ENCODE measurements around the gene TENM4. TPM values are rescaled to one million over a fixed set of nuclear protein-coding genes. Genes with fewer than 3 reads are reported as not detected.

TENM4 gene
- total and polyA plus RNA-seq, 4 experiments from 2014 or later: 0.25 to 0.28 TPM; not detected in 2

- H3K27me3 ChIP-seq (ENCODE audit: insufficient read depth, low read length): no peaks in the 10 kb centered on the region
- ChIA-PET POLR2A (ENCODE audit: partially characterized antibody) (no interaction called here), CTCF (ENCODE audit: partially characterized antibody) (no interaction called here)
- H3K27ac ChIP-seq (ENCODE audit: low read depth, low read length): no peak overlapping the region
- H3K4me3 Mint-ChIP-seq: no peak overlapping the region
- H3K9me3 ChIP-seq (ENCODE audit: control insufficient read depth in 1 of 2, low read length in 2 of 2): no peaks in the 10 kb centered on the region
- no peaks in the 10 kb centered on the region for H3K4me1 Mint-ChIP-seq
- H3K4me3 ChIP-seq (ENCODE audit: low read length in 2 of 2): no peak overlapping the region
- no peaks in the 10 kb centered on the region for H3K36me3 Mint-ChIP-seq
- H3K27ac Mint-ChIP-seq: no peak overlapping the region
- no peaks in the 10 kb centered on the region for H3K9me3 Mint-ChIP-seq
- intact Hi-C loops (cut with micrococcal nuclease): no loop called here
- DNase-seq: no peak
- H3K36me3 ChIP-seq (ENCODE audit: insufficient read depth, low read length): no peaks in the 10 kb centered on the region
- H3K27me3 Mint-ChIP-seq: peaks cover 4 to 8% of the 10 kb centered on the region in 2 donors
- H3K4me1 ChIP-seq (ENCODE audit: insufficient read depth, low read length): no peaks in the 10 kb centered on the region
Measured at GRCh38 chr11:78967811-78968210, 473.0 kb downstream of the TENM4 start.

GRCh38 chr11:78965432-78965831, 475.4 kb downstream of the TENM4 start:
- intact Hi-C loops (cut with micrococcal nuclease): no loop called here

DNA sequence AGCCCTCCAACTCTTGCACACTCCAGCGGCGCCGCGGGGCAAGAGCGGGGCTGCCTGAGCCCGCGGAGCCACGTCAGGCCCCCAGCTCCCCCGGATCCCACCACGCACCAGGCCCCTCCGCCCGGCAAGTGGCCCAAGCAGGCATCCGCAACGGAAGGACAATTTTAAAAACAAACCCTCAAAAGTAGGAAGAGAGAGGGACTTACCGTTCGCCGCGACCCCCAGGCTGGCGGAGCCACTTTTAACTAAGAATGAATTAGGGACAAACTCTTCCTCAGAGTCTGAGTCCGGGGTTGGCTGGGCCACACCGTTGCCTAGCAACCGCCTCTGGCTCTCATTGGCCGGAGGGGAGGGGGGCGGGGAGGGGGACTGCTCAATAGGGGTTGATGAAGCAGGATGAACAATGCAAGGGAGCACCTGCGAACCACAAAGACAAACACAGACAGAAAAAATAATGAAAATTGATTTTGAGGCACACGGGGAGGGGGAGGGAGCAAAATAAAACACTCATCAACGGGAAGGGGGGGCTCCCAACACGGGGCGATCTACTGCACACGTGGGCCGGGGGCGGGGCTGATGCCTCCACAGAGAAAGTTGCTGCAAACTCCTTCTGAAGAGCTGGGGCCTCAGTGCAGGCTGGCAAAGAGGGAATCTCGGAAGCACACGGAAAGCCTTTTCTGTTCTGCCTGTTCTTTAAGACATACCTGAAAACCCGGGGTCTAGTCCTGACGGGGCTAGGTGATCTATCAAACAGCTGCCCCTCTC, 478.7 kb downstream of the TENM4 start:
- Mint-ChIP-seq H3K4me1 (no peaks in the 10 kb centered on the region), H3K36me3 (no peaks in the 10 kb centered on the region), H3K27me3 (peaks cover 16 to 21% of the 10 kb centered on the region in 2 donors), H3K4me3 (peak overlapping the region in 2 of 8 donors; percentile 8 to 50), H3K9me3 (peaks cover 0 to 4% (median 0%) of the 10 kb centered on the region in 8 donors), H3K27ac (peak overlapping the region in 1 of 7 donors; percentile 30)
- Histone ChIP-seq H3K4me3 (ENCODE audit: low read length in 2 of 2) (no peak overlapping the region), H3K36me3 (ENCODE audit: insufficient read depth, low read length) (no peaks in the 10 kb centered on the region), H3K27ac (ENCODE audit: low read depth, low read length) (no peak overlapping the region), H3K9me3 (ENCODE audit: control insufficient read depth in 1 of 2, low read length in 2 of 2) (no peaks in the 10 kb centered on the region), H3K4me1 (ENCODE audit: insufficient read depth, low read length) (no peaks in the 10 kb centered on the region), H3K27me3 (ENCODE audit: insufficient read depth, low read length) (no peaks in the 10 kb centered on the region)
- intact Hi-C loops (cut with micrococcal nuclease): no loop called here
- ChIA-PET POLR2A (ENCODE audit: partially characterized antibody) (no interaction called here), CTCF (ENCODE audit: partially characterized antibody) (no interaction called here)
- DNase-seq: no peak

More at GRCh38 chr11:78965432-78965831, 475.4 kb downstream of the TENM4 start:
- peaks cover 14 to 20% of the 10 kb centered on the region in 2 donors for H3K27me3 Mint-ChIP-seq
- H3K9me3 ChIP-seq (ENCODE audit: control insufficient read depth in 1 of 2, low read length in 2 of 2): no peaks in the 10 kb centered on the region
- POLR2A ChIA-PET (ENCODE audit: partially characterized antibody): no interaction called here
- H3K4me1 ChIP-seq (ENCODE audit: insufficient read depth, low read length): no peaks in the 10 kb centered on the region
- no peak for DNase-seq
- H3K4me3 Mint-ChIP-seq: no peak overlapping the region
- no peaks in the 10 kb centered on the region for H3K4me1 Mint-ChIP-seq
- H3K27ac Mint-ChIP-seq: no peak overlapping the region
- H3K36me3 Mint-ChIP-seq: no peaks in the 10 kb centered on the region
- no peaks in the 10 kb centered on the region for H3K36me3 ChIP-seq (ENCODE audit: insufficient read depth, low read length)
- no peak overlapping the region for H3K4me3 ChIP-seq (ENCODE audit: low read length in 2 of 2)
- CTCF ChIA-PET (ENCODE audit: partially characterized antibody): no interaction called here
- no peak overlapping the region for H3K27ac ChIP-seq (ENCODE audit: low read depth, low read length)
- H3K27me3 ChIP-seq (ENCODE audit: insufficient read depth, low read length): no peaks in the 10 kb centered on the region
- peaks cover 0 to 4% (median 0%) of the 10 kb centered on the region in 8 donors for H3K9me3 Mint-ChIP-seq

GRCh38 chr11:78961247-78961646, 479.6 kb downstream of the TENM4 start:
- Mint-ChIP-seq H3K27ac (no peak overlapping the region), H3K4me1 (no peaks in the 10 kb centered on the region), H3K27me3 (peaks cover 13 to 21% of the 10 kb centered on the region in 2 donors), H3K36me3 (no peaks in the 10 kb centered on the region), H3K4me3 (no peak overlapping the region), H3K9me3 (peaks cover 0 to 4% (median 0%) of the 10 kb centered on the region in 8 donors)
- intact Hi-C loops (cut with micrococcal nuclease): no loop called here
- Histone ChIP-seq H3K27ac (ENCODE audit: low read depth, low read length) (no peak overlapping the region), H3K27me3 (ENCODE audit: insufficient read depth, low read length) (no peaks in the 10 kb centered on the region), H3K4me3 (ENCODE audit: low read length in 2 of 2) (no peak overlapping the region), H3K9me3 (ENCODE audit: control insufficient read depth in 1 of 2, low read length in 2 of 2) (no peaks in the 10 kb centered on the region), H3K4me1 (ENCODE audit: insufficient read depth, low read length) (no peaks in the 10 kb centered on the region), H3K36me3 (ENCODE audit: insufficient read depth, low read length) (no peaks in the 10 kb centered on the region)
- CTCF ChIA-PET (ENCODE audit: partially characterized antibody): interaction anchor here (1.4 kb wide), 1 partner anchor 15 kb away, joined by 3 read pairs; no protein-coding TSS in a partner anchor
- no peak for DNase-seq
- POLR2A ChIA-PET (ENCODE audit: partially characterized antibody): no interaction called here

GRCh38 chr11:78958444-78958843, 482.4 kb downstream of the TENM4 start:
- Mint-ChIP-seq H3K4me1 (no peaks in the 10 kb centered on the region), H3K27me3 (peaks cover 14 to 22% of the 10 kb centered on the region in 2 donors), H3K27ac (no peak overlapping the region), H3K4me3 (no peak overlapping the region), H3K9me3 (peaks cover 0 to 4% (median 0%) of the 10 kb centered on the region in 8 donors), H3K36me3 (no peaks in the 10 kb centered on the region)
- intact Hi-C loops (cut with micrococcal nuclease): no loop called here
- no peaks in the 10 kb centered on the region for H3K36me3 ChIP-seq (ENCODE audit: insufficient read depth, low read length)
- no peak for DNase-seq
- CTCF ChIA-PET (ENCODE audit: partially characterized antibody): no interaction called here
- no peaks in the 10 kb centered on the region for H3K4me1 ChIP-seq (ENCODE audit: insufficient read depth, low read length)
- H3K9me3 ChIP-seq (ENCODE audit: control insufficient read depth in 1 of 2, low read length in 2 of 2): no peaks in the 10 kb centered on the region
- H3K27me3 ChIP-seq (ENCODE audit: insufficient read depth, low read length): no peaks in the 10 kb centered on the region
- POLR2A ChIA-PET (ENCODE audit: partially characterized antibody): no interaction called here
- no peak overlapping the region for H3K4me3 ChIP-seq (ENCODE audit: low read length in 2 of 2)
- H3K27ac ChIP-seq (ENCODE audit: low read depth, low read length): no peak overlapping the region

DNA sequence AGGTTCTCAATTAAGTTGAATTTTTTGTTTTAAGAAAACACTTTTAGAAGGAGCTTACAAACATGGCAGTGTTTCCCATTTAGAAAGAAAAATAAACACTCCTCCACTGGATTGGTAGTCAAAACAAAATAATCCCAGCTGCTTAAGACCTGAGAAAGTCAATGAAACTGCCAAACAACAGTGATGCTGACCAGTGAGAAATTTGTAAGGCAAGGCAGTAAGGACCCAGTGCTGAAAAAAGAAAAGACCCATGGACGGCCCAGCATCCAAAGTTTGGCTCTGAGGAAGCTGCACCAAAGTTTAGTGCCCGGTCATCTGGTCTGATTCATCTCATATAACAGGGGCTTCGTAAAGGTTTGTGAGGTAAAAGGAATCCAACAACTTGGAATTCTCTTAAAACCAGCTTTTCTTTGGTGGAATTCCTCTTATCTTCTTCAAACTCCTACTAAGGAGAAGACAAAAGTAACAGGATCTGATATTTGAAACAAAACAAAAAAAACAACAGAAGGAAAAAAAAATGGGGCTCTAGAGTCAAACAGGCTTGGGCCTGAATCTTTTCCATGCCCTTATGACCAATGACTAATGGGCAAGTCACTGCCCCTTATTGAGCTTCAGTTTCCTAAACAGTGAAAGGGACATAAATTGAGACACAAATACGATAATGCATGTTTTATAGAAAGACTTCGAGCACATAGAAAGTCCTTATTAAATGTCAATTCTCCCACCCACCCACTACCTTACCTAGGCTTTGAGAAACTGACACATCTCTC, 483.2 kb downstream of the TENM4 start:
- POLR2A ChIA-PET (ENCODE audit: partially characterized antibody): no interaction called here
- intact Hi-C loops (cut with micrococcal nuclease): no loop called here

DNA sequence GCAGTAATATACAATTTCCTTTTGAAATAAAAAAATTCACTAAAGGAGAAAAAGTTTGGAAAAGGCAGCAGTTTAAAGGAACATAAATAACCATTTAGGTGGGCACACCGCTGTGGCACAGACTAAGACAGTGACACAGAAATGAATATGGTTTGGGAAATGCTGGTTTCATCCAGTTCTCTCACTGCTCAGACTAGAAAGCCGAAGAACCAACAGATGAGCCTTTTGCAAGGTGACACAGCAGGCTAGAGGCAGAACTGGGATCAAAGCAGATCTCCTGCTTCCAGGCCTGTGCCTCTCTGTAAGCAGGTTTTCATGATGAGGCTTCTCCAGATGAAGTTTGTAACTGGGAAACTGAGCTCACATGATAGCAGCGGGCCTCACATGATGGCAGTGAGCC, 486.1 kb downstream of the TENM4 start:
- H3K4me1 Mint-ChIP-seq: no peaks in the 10 kb centered on the region
- H3K4me3 ChIP-seq (ENCODE audit: low read length in 2 of 2): no peak overlapping the region
- no peaks in the 10 kb centered on the region for H3K4me1 ChIP-seq (ENCODE audit: insufficient read depth, low read length)
- H3K36me3 ChIP-seq (ENCODE audit: insufficient read depth, low read length): no peaks in the 10 kb centered on the region
- peaks cover 6 to 14% of the 10 kb centered on the region in 2 donors for H3K27me3 Mint-ChIP-seq
- DNase-seq: no peak
- ChIA-PET POLR2A (ENCODE audit: partially characterized antibody) (no interaction called here), CTCF (ENCODE audit: partially characterized antibody) (no interaction called here)
- H3K36me3 Mint-ChIP-seq: no peaks in the 10 kb centered on the region
- intact Hi-C loops (cut with micrococcal nuclease): no loop called here
- no peak overlapping the region for H3K27ac Mint-ChIP-seq
- H3K27ac ChIP-seq (ENCODE audit: low read depth, low read length): no peak overlapping the region
- no peaks in the 10 kb centered on the region for H3K27me3 ChIP-seq (ENCODE audit: insufficient read depth, low read length)
- H3K9me3 ChIP-seq (ENCODE audit: control insufficient read depth in 1 of 2, low read length in 2 of 2): no peaks in the 10 kb centered on the region
- no peak overlapping the region for H3K4me3 Mint-ChIP-seq
- no peaks in the 10 kb centered on the region for H3K9me3 Mint-ChIP-seq

More for the DNA sequence above, 483.2 kb downstream of the TENM4 start:
- Histone ChIP-seq H3K27ac (ENCODE audit: low read depth, low read length) (no peak overlapping the region), H3K27me3 (ENCODE audit: insufficient read depth, low read length) (no peaks in the 10 kb centered on the region), H3K4me1 (ENCODE audit: insufficient read depth, low read length) (no peaks in the 10 kb centered on the region), H3K4me3 (ENCODE audit: low read length in 2 of 2) (no peak overlapping the region), H3K36me3 (ENCODE audit: insufficient read depth, low read length) (no peaks in the 10 kb centered on the region), H3K9me3 (ENCODE audit: control insufficient read depth in 1 of 2, low read length in 2 of 2) (no peaks in the 10 kb centered on the region)
- no peaks in the 10 kb centered on the region for H3K4me1 Mint-ChIP-seq
- no peak overlapping the region for H3K4me3 Mint-ChIP-seq
- H3K27ac Mint-ChIP-seq: no peak overlapping the region
- no peak for DNase-seq
- peaks cover 0 to 4% (median 0%) of the 10 kb centered on the region in 8 donors for H3K9me3 Mint-ChIP-seq
- CTCF ChIA-PET (ENCODE audit: partially characterized antibody): no interaction called here
- peaks cover 13 to 19% of the 10 kb centered on the region in 2 donors for H3K27me3 Mint-ChIP-seq
- H3K36me3 Mint-ChIP-seq: no peaks in the 10 kb centered on the region

Measured in CD4-positive, alpha-beta memory T cell (primary cell).